Tibial nerve (tissue), 4 donors: ENCODE results near the gene C5orf52. TPM values are rescaled to one million over a fixed set of nuclear protein-coding genes. Genes with fewer than 3 reads are reported as not detected.
"Not testable (repeated sequence)": the region's sequence is repeated elsewhere in the genome, so short reads cannot be mapped to it uniquely, and the experiment has no call there.

Experiments used
- DNase-seq, 2 donors: peaks; one replicate each; pipeline ENCODE4 v3.0.0-alpha.2; 2019; ENCODE audit warnings: low spot score in 2 of 2
- H3K27ac ChIP-seq, 4 donors: fragments of 200-600 bp; sonication (generic) in 3 of 4; one replicate each; pipeline ENCODE4 v1.5.1; 2017 to 2019; ENCODE audit warnings: mild to moderate bottlenecking in 1 of 4
- H3K27me3 ChIP-seq, 2 donors: fragments of 200-600 bp; sonication (generic) in 1 of 2; one replicate each; pipeline versions ENCODE4 v1.5.1 to v1.6.0; 2017 to 2019
- H3K36me3 ChIP-seq, 3 donors: fragments of 200-600 bp; sonication (generic); one replicate each; pipeline ENCODE4 v1.5.1; 2018 to 2019
- H3K4me1 ChIP-seq, 4 donors: fragments of 200-600 bp; sonication (generic) in 3 of 4; one replicate each; pipeline ENCODE4 v1.5.1; 2017 to 2019
- H3K4me3 ChIP-seq, 4 donors: fragments of 200-600 bp; sonication (generic) in 3 of 4; one replicate each; pipeline ENCODE4 v1.5.1; 2017 to 2019; ENCODE audit warnings: mild to moderate bottlenecking in 1 of 4, moderate library complexity in 1 of 4
- H3K9me3 ChIP-seq, 4 donors: fragments of 200-600 bp; sonication (generic) in 3 of 4; one replicate each; pipeline ENCODE4 v1.5.1; 2017 to 2019
- EP300 ChIP-seq, 2 donors: sonication (generic); formaldehyde crosslinking; IDR thresholded peaks; one replicate each; pipeline ENCODE4 v1.6.1; 2017; ENCODE audit warnings: antibody characterized with exemption in 2 of 2, mild to moderate bottlenecking in 1 of 2
- POLR2A ChIP-seq, 2 donors: fragments of 450-650 bp; IDR thresholded peaks; one replicate each; pipeline ENCODE4 v1.6.1; 2017; ENCODE audit warnings: antibody characterized with exemption in 2 of 2, mild to moderate bottlenecking in 2 of 2, moderate library complexity in 2 of 2
- WGBS, 2 donors: methylation state at CpG; one replicate each; pipeline ENCODE4 v1.1.5; 2018; 5-methylcytosine and 5-hydroxymethylcytosine counted together
- total RNA-seq, 4 donors: library from RNA; depleted of rRNA; stranded (reverse); fragments of >200 nt; gene quantifications; one replicate each; pipeline ENCODE4 v1.1.0, GENCODE V29; 2016
- TF ChIP-seq, protein P1 (sequence below), 5 experiments: fragments of 200-600 bp in 3 of 5; fragments of 450-650 bp in 2 of 5; sonication (generic) in 3 of 5; IDR thresholded peaks; one replicate each; pipeline ENCODE4 v1.5.1; 2016 to 2019; ENCODE audit warnings: antibody characterized with exemption in 5 of 5, mild to moderate bottlenecking in 3 of 5, moderate library complexity in 2 of 5

C5orf52 gene
- total RNA-seq, 4 donors from 2014 or later, result not detected

DNA sequence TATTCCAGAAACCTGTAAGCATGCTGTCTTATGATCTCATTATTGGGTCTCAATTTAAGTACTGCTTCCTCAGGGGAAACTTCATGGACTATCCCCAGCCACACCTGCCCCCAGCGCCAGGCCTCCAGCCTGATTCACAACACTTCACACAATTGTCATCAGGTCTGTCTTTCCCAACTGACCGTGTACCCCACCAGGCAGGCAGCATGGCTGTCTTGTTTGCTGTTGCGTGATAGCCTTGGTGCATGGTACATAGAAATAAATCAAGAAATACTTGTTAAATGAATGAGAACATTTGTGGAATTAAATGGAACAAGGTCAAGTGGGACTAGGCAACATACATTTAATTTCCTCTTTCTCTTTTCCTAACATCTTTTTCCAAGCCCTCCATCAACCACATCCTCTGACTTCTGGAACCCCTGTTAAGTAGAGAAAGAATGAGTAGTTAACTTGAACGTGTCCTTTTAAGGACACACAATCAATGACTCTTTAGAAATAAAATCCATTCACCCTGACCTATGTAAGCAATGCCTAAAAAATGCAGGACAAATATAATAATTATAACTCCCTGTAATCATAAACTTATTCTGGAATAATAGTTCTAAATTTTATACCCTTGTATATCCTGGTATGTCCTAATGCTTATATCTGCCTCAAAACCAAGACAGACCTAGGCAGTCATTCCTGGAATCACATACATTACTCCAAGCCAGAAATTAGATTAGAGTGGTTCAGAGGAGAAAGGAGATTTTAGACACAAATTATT, 42.7 kb downstream of the C5orf52 start:
- Histone ChIP-seq H3K36me3 (no peaks in the 10 kb centered on the region), H3K4me1 (peaks cover 0 to 13% (median 2%) of the 10 kb centered on the region in 4 donors), H3K27ac (no peak overlapping the region), H3K4me3 (no peak overlapping the region), H3K9me3 (no peaks in the 10 kb centered on the region), H3K27me3 (no peaks in the 10 kb centered on the region)
- no peak for DNase-seq
- 79 to 84% methylated on average over 4 of the region's 4 CpGs for WGBS, 2 donors
- TF ChIP-seq, protein P1, sequence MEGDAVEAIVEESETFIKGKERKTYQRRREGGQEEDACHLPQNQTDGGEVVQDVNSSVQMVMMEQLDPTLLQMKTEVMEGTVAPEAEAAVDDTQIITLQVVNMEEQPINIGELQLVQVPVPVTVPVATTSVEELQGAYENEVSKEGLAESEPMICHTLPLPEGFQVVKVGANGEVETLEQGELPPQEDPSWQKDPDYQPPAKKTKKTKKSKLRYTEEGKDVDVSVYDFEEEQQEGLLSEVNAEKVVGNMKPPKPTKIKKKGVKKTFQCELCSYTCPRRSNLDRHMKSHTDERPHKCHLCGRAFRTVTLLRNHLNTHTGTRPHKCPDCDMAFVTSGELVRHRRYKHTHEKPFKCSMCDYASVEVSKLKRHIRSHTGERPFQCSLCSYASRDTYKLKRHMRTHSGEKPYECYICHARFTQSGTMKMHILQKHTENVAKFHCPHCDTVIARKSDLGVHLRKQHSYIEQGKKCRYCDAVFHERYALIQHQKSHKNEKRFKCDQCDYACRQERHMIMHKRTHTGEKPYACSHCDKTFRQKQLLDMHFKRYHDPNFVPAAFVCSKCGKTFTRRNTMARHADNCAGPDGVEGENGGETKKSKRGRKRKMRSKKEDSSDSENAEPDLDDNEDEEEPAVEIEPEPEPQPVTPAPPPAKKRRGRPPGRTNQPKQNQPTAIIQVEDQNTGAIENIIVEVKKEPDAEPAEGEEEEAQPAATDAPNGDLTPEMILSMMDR (IDR thresholded peaks at IDR 0.05), result no peak
- TF ChIP-seq POLR2A (IDR thresholded peaks at IDR 0.05) (no peak), EP300 (IDR thresholded peaks at IDR 0.05) (no peak)

DNA sequence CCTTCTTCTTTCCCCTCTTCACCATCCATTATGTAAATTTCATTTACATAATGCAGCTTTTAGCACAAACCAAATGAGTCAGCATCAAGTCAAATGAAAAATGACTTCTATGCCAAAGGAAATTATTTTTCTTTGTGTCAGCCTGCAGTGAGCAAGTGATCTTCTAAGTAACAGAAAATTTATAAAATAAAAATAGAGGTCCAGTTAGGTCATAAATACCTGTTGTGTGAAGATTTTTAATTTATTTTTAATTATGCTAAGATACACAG, 43.2 kb downstream of the C5orf52 start:
- Histone ChIP-seq H3K27me3 (no peaks in the 10 kb centered on the region), H3K4me1 (peaks cover 0 to 14% (median 2%) of the 10 kb centered on the region in 4 donors), H3K36me3 (no peaks in the 10 kb centered on the region), H3K27ac (no peak overlapping the region), H3K4me3 (no peak overlapping the region), H3K9me3 (no peaks in the 10 kb centered on the region)
- TF ChIP-seq, protein P1 (IDR thresholded peaks at IDR 0.05), result no peak
- no peak for TF ChIP-seq EP300 (IDR thresholded peaks at IDR 0.05)
- no peak for TF ChIP-seq POLR2A (IDR thresholded peaks at IDR 0.05)
- DNase-seq, result no peak

DNA sequence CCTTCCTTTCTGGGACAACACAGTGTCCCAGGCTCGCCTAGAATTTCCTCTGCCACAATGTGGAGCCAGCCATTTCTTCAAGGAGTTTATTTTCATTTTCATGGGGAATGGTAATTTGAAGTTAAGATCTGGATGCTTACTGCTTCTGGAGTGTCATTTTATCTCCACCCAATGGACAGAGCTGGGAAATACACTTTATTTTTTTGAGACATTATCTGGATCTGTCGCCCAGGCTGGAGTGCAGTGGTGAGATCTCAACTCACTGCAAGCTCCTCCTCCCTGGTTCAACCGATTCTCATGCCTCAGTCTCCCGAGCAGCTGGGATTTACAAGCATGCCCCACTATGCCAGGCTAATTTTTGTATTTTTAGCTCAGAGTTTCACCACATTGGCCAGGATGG, 47.2 kb downstream of the C5orf52 start:
- Histone ChIP-seq H3K27ac (peak overlapping the region in 1 of 4 donors; percentile 33), H3K9me3 (no peaks in the 10 kb centered on the region), H3K4me3 (no peak overlapping the region), H3K27me3 (no peaks in the 10 kb centered on the region), H3K4me1 (peaks cover 0 to 14% (median 2%) of the 10 kb centered on the region in 4 donors), H3K36me3 (no peaks in the 10 kb centered on the region)
- peak in 1 of 2 donors; percentile 47 for DNase-seq
- TF ChIP-seq POLR2A (IDR thresholded peaks at IDR 0.05) (no peak), EP300 (IDR thresholded peaks at IDR 0.05) (no peak)
- TF ChIP-seq, protein P1 (IDR thresholded peaks at IDR 0.05), result peak; percentile 51 to 83 (median 60)
- 0% methylated on average over 4 of the region's 4 CpGs for WGBS, 2 donors

DNA sequence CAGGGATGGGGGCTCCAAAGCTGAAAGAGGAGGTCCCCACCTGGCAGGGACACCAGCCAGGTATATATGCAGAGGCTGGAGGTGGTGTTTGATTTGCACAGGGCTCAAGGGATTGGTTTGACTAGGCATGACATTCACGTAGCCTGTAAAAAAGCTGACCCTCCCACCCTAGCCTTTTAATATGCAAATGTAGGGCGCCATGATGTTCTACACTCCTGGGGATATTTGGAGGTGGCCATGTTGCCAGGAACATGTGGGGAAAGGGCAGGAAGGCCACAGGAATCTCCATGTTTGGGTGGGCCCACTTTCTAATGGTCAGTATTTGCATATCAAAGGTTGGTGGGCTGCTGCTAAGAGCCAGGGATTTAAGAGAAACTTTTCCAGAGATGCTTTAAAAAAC, 47.9 kb downstream of the C5orf52 start:
- no peak for DNase-seq
- H3K27me3 ChIP-seq, result no peaks in the 10 kb centered on the region
- TF ChIP-seq EP300 (IDR thresholded peaks at IDR 0.05), result no peak
- no peak for TF ChIP-seq POLR2A (IDR thresholded peaks at IDR 0.05)
- TF ChIP-seq, protein P1 (IDR thresholded peaks at IDR 0.05), result no peak
- H3K9me3 ChIP-seq, result no peaks in the 10 kb centered on the region
- H3K36me3 ChIP-seq, result no peaks in the 10 kb centered on the region
- H3K27ac ChIP-seq, result no peak overlapping the region
- H3K4me3 ChIP-seq, result no peak overlapping the region
- peaks cover 0 to 14% (median 2%) of the 10 kb centered on the region in 4 donors for H3K4me1 ChIP-seq
- 86 to 90% methylated on average over 2 of the region's 2 CpGs for WGBS, 2 donors

DNA sequence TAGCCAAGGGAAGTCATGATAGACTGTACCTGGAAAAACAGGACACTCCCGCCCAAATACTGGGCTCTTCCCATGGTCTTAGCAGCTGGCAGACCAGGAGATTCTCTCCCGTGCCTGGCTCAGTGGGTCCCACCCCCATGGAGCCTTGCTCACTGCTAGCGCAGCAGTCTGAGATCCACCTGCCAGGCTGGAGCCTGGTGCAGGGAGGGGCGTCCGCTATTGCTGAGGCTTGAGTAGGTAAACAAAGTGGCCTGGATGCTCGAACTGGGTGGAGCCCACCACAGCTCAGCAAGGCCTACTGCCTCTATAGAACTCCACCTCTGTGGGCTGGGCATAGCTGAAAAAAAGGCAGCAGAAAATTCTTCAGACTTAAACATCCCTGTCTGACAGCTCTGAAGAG, 49.8 kb downstream of the C5orf52 start:
- 79 to 87% methylated on average over 5 of the region's 6 CpGs for WGBS, 2 donors

DNA sequence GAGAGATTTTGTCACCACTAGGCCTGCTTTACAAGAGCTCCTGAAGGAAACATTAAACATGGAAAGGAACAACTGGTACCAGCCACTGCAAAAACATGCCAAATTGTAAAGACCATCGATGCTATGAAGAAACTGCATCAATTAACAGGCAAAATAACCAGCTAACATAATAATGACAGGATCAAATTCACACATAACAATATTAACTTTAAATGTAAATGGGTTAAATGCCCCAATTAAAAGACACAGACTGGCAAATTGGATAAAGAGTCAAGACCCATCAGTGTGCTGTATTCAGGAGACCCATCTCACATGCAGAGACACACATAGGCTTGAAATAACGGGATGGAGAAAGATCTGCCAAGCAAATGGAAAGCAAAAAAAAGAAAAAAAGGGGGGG, 51.6 kb downstream of the C5orf52 start:
- H3K36me3 ChIP-seq, H3K27me3 ChIP-seq, DNase-seq, H3K27ac ChIP-seq, H3K9me3 ChIP-seq, H3K4me3 ChIP-seq: not testable (repeated sequence)
- peaks cover 0 to 12% (median 2%) of the 10 kb centered on the region in 4 donors for H3K4me1 ChIP-seq
- WGBS, 2 donors, result 84 to 93% methylated on average over 2 of the region's 2 CpGs

More for the DNA sequence above, 49.8 kb downstream of the C5orf52 start:
- Histone ChIP-seq H3K9me3 (no peaks in the 10 kb centered on the region), H3K4me1 (peaks cover 0 to 14% (median 2%) of the 10 kb centered on the region in 4 donors), H3K4me3 (no peak overlapping the region), H3K27ac (no peak overlapping the region), H3K36me3 (no peaks in the 10 kb centered on the region), H3K27me3 (no peaks in the 10 kb centered on the region)
- no peak for TF ChIP-seq POLR2A (IDR thresholded peaks at IDR 0.05)
- TF ChIP-seq, protein P1 (IDR thresholded peaks at IDR 0.05), result no peak
- TF ChIP-seq EP300 (IDR thresholded peaks at IDR 0.05), result no peak
- no peak for DNase-seq

DNA sequence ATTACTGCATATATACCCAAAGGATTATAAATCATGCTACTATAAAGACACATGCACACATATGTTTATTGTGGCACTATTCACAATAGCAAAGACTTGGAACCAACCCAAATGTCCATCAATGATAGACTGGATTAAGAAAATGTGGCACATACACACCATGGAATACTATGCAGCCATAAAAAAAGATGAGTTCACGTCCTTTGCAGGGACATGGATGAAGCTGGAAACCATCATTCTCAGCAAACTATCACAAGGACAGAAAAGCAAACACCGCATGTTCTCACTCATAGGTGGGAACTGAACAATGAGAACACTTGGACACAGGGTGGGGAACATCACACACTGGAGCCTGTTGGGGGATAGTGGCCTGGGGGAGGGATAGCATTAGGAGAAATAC, 55.3 kb downstream of the C5orf52 start:
- not testable (repeated sequence) for H3K4me1 ChIP-seq, H3K27ac ChIP-seq, H3K36me3 ChIP-seq, H3K9me3 ChIP-seq, DNase-seq, H3K4me3 ChIP-seq, H3K27me3 ChIP-seq
- 96 to 100% methylated on average over 2 of the region's 2 CpGs for whole genome bisulfite sequencing, 2 donors

DNA sequence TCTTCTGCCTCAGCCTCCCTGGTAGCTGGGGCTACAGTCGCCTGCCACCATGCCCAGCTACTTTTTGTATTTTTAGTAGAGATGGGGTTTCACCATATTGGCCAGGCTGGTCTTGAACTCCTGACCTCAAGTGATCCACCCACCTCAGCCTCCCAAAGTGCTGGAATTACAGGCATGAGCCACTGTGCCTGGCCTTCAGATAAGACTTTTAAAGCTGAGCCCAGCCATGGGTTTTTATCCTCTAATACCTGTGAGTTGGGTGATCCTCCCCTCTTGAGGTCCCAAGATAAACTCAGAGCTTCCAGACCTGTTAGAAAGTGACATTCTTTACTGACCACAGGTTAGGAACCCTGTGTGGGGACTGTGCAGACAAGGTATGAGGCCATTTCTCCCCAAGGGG, 56.5 kb downstream of the C5orf52 start:
- H3K36me3 ChIP-seq, H3K27ac ChIP-seq, DNase-seq, H3K4me3 ChIP-seq, H3K9me3 ChIP-seq, H3K27me3 ChIP-seq: not testable (repeated sequence)
- peaks cover 0 to 13% (median 1%) of the 10 kb centered on the region in 4 donors for H3K4me1 ChIP-seq
- WGBS, 2 donors, result 94 to 96% methylated on average over 1 of the region's 1 CpG
